ENCODE data around the gene CELF2. TPM values are rescaled to one million over a fixed set of nuclear protein-coding genes. Genes with fewer than 3 reads are reported as not detected.

CELF2 gene
- total RNA-seq, 4 donors from 2014 or later = 27.0 to 44.1 (median 31.3) TPM

- Histone ChIP-seq H3K27me3 (no peaks in the 10 kb centered on the region), H3K27ac (no peak overlapping the region), H3K4me3 (no peak overlapping the region), H3K9me3 (no peaks in the 10 kb centered on the region), H3K36me3 (no peaks in the 10 kb centered on the region), H3K4me1 (peaks cover 2 to 28% (median 10%) of the 10 kb centered on the region in 4 donors)
- intact Hi-C loops (cut with DNase I; ENCODE audit: low total_unique reads) = loop anchor here (10.0 kb wide), 1 partner anchor 200 kb away; no protein-coding TSS in a partner anchor
- in situ Hi-C loops (cut with MboI; ENCODE audit: low pct_ligation_motif_present in 1 of 4, low pct_unique_long_range_greater_than_20kb in 1 of 4, low sequenced_read_pairs in 3 of 4) = no loop called here
- TF ChIP-seq POLR2AphosphoS5 (IDR thresholded peaks at IDR 0.05) (no peak), CTCF (IDR thresholded peaks at IDR 0.05) (no peak), POLR2A (IDR thresholded peaks at IDR 0.05) (no peak), EP300 (IDR thresholded peaks at IDR 0.05; ENCODE audit: low read depth) (no peak)
- WGBS, 2 donors (ENCODE audit: low coverage in 1 of 2) = 85 to 87% methylated on average over 6 to 13 of the region's 13 CpGs
- DNase-seq = no peak
Observed at GRCh38 chr10:11205030-11205772, 187.5 kb downstream of the CELF2 start.

- H3K27me3 ChIP-seq = no peaks in the 10 kb centered on the region
- in situ Hi-C loops (cut with MboI; ENCODE audit: low pct_ligation_motif_present in 1 of 4, low pct_unique_long_range_greater_than_20kb in 1 of 4, low sequenced_read_pairs in 3 of 4) = no loop called here
- peaks cover 2 to 41% (median 20%) of the 10 kb centered on the region in 4 donors for H3K4me1 ChIP-seq
- H3K9me3 ChIP-seq = no peaks in the 10 kb centered on the region
- 76 to 89% methylated on average over 10 to 14 of the region's 14 CpGs for WGBS, 2 donors (ENCODE audit: low coverage in 1 of 2)
- DNase-seq = no peak
- H3K27ac ChIP-seq = no peak overlapping the region
- TF ChIP-seq EP300 (IDR thresholded peaks at IDR 0.05; ENCODE audit: low read depth) (no peak), POLR2A (IDR thresholded peaks at IDR 0.05) (no peak), CTCF (IDR thresholded peaks at IDR 0.05) (no peak), POLR2AphosphoS5 (IDR thresholded peaks at IDR 0.05) (no peak)
- intact Hi-C loops (cut with DNase I; ENCODE audit: low total_unique reads) = loop anchor here (10.0 kb wide), 1 partner anchor 198 kb away; no protein-coding TSS in a partner anchor
- H3K4me3 ChIP-seq = no peak overlapping the region
- no peaks in the 10 kb centered on the region for H3K36me3 ChIP-seq
Observed at GRCh38 chr10:11206676-11207559, 189.2 kb downstream of the CELF2 start.

- Histone ChIP-seq H3K36me3 (no peaks in the 10 kb centered on the region), H3K4me3 (no peak overlapping the region), H3K9me3 (no peaks in the 10 kb centered on the region), H3K4me1 (peaks cover 2 to 45% (median 20%) of the 10 kb centered on the region in 4 donors), H3K27ac (no peak overlapping the region), H3K27me3 (no peaks in the 10 kb centered on the region)
- no peak for DNase-seq
- no peak for TF ChIP-seq POLR2A (IDR thresholded peaks at IDR 0.05)
- no peak for TF ChIP-seq EP300 (IDR thresholded peaks at IDR 0.05; ENCODE audit: low read depth)
- no peak for TF ChIP-seq POLR2AphosphoS5 (IDR thresholded peaks at IDR 0.05)
- TF ChIP-seq CTCF (IDR thresholded peaks at IDR 0.05) = no peak
- 94 to 100% methylated on average over 3 to 15 of the region's 15 CpGs for WGBS, 2 donors (ENCODE audit: low coverage in 1 of 2)
- in situ Hi-C loops (cut with MboI; ENCODE audit: low pct_ligation_motif_present in 1 of 4, low pct_unique_long_range_greater_than_20kb in 1 of 4, low sequenced_read_pairs in 3 of 4) = no loop called here
- intact Hi-C loops (cut with DNase I; ENCODE audit: low total_unique reads) = loop anchor here (10.0 kb wide), 1 partner anchor 197 kb away; no protein-coding TSS in a partner anchor
Observed at GRCh38 chr10:11207560-11207844, 189.8 kb downstream of the CELF2 start.

GRCh38 chr10:11208243-11208642 is 190.6 kb downstream of the CELF2 start:
- Histone ChIP-seq H3K27me3 (no peaks in the 10 kb centered on the region), H3K4me1 (peaks cover 2 to 49% (median 20%) of the 10 kb centered on the region in 4 donors), H3K4me3 (no peak overlapping the region), H3K36me3 (no peaks in the 10 kb centered on the region), H3K9me3 (no peaks in the 10 kb centered on the region), H3K27ac (no peak overlapping the region)
- no peak for DNase-seq
- TF ChIP-seq CTCF (IDR thresholded peaks at IDR 0.05) = no peak
- TF ChIP-seq POLR2A (IDR thresholded peaks at IDR 0.05) = no peak
- TF ChIP-seq EP300 (IDR thresholded peaks at IDR 0.05; ENCODE audit: low read depth) = no peak
- no peak for TF ChIP-seq POLR2AphosphoS5 (IDR thresholded peaks at IDR 0.05)
- 91 to 94% methylated on average over 5 to 8 of the region's 8 CpGs for WGBS, 2 donors (ENCODE audit: low coverage in 1 of 2)
- intact Hi-C loops (cut with DNase I; ENCODE audit: low total_unique reads) (loop anchor here (10.0 kb wide), 1 partner anchor 197 kb away; no protein-coding TSS in a partner anchor), in situ Hi-C loops (cut with MboI; ENCODE audit: low pct_ligation_motif_present in 1 of 4, low pct_unique_long_range_greater_than_20kb in 1 of 4, low sequenced_read_pairs in 3 of 4) (no loop called here)
